Left renal pelvis (tissue), 4 donors: ENCODE measurements around the gene CETP. TPM values are rescaled to one million over a fixed set of nuclear protein-coding genes. Genes with fewer than 3 reads are reported as not detected.
"Not testable (repeated sequence)": the region's sequence is repeated elsewhere in the genome, so short reads cannot be mapped to it uniquely, and the experiment has no call there.

Experiments
- DNase-seq, 4 donors: peaks; one replicate each; pipeline ENCODE4 v3.0.0-alpha.2; 2013; ENCODE audit warnings: low read depth in 4 of 4, low spot score in 3 of 4
- polyA plus RNA-seq, 4 donors: library from polyadenylated mRNA; unstranded; fragments of 120-200 nt; gene quantifications; one replicate each; pipeline ENCODE4 v1.2.1, GENCODE V29; 2013; ENCODE audit not compliant: insufficient read length in 4 of 4

Gene CETP
- polyA plus RNA-seq, 4 donors: 7.3 to 13.4 (median 11.4) TPM

DNA sequence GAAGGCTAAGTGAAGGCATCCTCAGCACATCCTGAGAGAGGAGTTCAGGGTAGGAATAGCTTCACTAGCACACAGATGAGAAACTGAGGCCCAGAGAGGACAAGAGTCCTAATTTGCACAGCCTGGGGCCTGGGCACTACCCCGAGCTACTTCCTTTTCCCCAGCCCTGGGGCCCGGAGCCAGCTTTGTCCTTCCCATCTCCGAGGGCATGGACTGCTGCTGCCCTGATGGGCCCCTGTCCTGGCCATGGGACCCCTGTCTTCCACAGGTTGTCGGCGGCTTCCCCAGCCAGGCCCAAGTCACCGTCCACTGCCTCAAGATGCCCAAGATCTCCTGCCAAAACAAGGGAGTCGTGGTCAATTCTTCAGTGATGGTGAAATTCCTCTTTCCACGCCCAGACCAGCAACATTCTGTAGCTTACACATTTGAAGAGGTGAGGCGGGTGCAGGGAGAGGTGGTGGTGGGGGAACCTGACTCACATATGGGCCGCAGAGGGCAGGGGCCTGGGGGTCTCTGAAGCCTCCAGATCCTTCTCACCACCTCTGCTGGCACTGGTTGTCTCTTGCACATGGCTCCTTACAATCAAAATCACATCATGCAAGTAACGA lies 16.2 kb downstream of the CETP start:
- no peak for DNase-seq

GRCh38 chr16:56980201-56980535 lies 18.4 kb downstream of the CETP start:
- no peak for DNase-seq

- no peak for DNase-seq
These were observed 19.3 kb downstream of the CETP start for GRCh38 chr16:56980792-56981724.

DNA sequence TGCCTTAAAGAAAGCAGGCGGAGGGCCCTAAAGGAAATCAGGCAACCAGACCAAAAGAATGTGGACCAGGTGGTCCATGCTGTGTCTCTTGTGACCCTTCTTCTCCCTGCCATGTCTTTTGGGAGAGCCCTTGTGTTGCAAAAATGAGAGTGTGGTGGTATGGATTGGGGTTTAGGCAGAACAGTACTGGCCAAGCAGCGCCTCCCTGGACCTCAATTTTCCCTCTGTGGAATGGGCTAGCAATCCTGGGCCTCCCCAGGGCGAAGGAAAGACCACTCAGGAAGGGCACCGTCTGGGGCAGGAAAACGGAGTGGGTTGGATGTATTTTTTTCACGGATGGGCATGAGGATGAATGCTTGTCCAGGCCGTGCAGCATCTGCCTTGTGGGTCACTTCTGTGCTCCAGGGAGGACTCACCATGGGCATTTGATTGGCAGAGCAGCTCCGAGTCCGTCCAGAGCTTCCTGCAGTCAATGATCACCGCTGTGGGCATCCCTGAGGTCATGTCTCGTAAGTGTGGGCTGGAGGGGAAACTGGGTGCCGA lies 20.1 kb downstream of the CETP start:
- no peak for DNase-seq

DNA sequence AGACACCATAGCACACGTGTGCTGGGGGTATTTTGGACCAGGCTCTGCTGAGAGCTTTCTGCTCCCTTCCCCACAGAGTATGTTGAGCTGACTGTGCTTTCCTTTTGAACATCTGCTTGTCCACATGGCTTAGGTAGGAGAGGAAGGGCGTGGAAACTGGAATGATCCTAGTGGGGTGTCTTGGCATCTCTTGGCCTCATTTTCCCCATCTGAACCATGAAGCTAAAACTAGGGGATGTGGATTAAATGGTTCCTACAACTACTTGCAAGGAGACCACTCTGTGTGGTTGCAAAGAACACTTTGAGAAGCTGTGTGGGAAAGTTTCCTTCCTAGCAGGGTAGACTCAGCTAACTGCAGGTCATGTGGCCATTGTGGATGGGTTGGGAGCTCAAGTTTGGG lies 20.9 kb downstream of the CETP start:
- DNase-seq: no peak

- DNase-seq: no peak
These were observed 21.5 kb downstream of the CETP start for GRCh38 chr16:56983211-56983751.

DNA sequence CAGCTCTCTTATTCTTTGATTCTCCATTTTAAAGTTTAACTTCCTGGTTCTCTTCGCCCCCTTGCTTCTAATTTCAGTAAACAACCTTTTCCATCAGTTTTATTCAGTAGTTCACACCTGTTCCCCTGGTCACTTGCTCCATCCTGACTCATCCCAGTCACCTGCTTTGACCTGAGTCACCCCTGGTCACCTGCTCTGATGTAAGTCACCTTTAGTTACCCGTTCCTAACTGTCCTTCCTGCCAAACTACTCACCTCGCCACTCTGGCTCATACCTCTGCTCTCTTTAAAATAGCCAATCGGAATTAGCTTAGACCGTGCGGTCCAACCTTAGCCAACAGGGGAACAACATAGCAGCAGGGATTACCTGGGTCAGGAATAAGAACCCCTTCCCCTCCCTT lies 22.9 kb downstream of the CETP start:
- no peak for DNase-seq

GRCh38 chr16:56985288-56985961 lies 23.7 kb downstream of the CETP start:
- no peak for DNase-seq

DNA sequence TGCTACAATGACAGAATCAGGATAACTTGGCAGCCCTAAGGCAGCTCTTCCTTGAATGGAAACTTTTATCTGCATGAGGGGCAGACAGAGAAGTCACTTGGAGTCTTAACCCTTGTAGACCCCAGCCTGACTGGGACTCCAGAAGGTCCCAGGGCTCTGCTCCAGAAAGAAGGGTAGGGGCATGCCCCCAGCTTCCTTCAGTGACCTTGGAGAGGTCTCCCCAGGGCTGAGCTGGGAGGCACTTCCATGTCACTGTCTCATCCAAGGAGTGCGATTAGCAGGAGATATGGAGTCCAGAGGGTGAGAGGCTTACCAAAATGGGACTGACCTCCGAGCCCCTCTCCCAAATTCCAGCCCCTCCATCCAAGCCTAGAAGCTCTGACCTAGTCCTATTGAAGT lies 24.2 kb downstream of the CETP start:
- DNase-seq: no peak

DNA sequence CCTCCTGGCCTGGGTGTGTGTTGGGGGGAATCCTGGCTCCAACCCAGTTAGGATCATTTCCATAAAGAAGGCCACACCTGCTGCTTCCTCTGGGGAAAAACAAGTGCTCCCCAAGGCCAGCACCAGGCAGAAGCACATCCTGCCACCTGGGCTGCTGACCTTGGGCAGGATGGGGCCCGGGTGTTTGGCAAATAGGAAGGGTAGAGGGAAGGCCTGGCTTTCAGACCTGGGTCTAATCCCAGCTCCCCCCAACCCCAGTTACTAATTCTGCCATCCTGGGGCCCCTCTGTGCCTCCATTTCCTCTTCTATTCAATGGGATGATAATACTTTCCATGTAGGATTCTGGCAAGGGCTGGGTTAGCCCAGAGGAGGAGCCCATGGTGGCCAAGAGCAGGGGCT lies 24.6 kb downstream of the CETP start:
- DNase-seq: no peak

DNA sequence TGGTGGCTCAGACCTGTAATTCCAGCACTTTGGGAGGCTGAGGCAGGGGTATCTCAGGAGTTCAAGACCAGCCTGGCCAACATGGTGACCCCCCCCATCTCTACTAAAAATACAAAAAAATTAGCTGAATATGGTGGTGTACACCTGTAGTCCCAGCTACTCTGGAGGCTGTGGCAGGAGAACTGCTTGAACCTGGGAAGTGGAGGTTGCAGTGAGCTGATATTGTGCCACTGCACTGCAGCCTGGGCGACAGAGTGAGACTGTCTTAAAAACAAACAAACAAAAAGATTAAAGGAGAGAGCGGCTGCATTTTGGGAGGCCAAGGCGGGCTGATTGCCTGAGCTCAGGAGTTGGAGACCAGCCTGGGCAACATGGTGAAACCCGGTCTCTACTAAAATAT lies 25.2 kb downstream of the CETP start:
- DNase-seq: not testable (repeated sequence)

DNA sequence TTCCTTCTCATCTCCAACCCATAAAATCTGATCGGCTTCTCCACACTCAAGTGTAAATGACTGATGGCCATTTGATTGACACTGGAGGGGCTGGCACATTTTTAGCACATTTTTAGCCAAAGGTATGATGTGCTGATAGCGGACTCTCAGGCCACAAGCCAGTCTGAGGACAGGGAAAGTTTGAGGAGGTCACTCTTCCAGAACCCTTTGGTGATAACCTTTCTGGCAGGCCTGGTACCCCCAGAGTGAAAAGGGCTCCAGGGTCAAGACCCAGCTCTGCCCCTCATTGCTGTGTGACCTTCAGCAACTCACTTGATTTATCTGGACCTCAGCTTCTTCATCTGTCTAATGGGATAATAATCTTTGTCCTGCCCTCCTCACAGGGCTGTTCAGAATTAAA lies 25.9 kb downstream of the CETP start:
- DNase-seq: no peak

DNA sequence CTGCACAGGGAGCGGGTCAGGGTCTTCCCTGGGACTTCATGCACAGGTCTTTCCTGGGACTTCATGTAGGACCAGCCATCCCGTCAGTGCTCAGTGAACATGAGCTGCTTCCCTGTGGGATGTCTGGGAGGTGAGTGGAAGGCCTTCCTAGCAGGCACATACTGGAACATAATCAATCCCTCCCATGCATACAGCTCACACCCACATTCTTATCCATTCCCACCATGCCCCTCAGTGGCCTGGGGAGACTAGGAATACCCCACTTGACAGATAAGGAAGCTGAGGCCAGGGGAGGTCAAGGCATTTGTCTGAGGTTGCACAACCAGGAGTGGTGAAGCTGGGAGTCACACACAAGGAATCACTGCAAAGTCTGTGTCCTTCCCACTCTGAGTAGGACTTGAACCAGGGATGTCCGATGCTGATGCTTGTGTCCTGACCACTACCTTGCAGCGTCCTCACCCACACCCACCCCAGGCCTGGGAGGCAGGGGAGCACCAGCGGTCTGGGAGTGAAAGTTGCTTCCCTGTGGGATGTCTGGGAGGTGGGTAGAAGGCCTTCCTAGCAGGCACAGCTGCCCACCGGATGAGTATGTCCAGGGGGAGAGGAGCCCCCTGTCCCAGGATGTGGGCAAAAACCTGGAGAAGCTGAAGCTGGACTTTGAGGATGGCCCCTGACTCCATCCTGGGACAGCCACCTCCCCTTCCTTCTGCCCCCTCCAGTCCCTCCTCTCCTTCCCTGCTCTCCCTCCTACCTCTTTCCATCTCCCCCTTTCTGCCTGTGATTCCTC lies 26.6 kb downstream of the CETP start:
- no peak for DNase-seq

GRCh38 chr16:56988948-56989945 lies 27.5 kb downstream of the CETP start, which contains the start of gene NLRC5:
NLRC5 (plus strand) TSS chr16:56989557; CDS start chr16:57020713, 31,156 bp downstream.
- peak; percentile 27 to 64 (median 51) for DNase-seq

DNA sequence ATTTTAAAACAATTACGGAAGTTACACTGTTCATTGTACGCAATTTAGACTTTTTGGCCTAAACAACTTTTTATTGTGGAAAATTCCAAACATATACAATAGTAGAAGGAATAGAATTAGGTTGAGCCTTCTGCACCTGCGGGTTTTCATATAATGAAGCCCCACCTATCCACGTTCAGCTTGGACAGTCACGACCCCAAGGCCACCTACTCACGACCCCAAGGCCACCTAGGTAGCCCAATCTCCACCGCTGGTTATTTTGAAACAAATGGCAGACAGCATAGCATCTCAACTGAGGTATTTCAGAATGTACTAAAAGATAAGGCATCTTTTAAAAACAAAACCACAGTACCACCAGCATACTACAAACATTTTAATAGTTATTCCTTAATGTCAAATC lies 28.2 kb downstream of the CETP start:
- DNase-seq: no peak

DNA sequence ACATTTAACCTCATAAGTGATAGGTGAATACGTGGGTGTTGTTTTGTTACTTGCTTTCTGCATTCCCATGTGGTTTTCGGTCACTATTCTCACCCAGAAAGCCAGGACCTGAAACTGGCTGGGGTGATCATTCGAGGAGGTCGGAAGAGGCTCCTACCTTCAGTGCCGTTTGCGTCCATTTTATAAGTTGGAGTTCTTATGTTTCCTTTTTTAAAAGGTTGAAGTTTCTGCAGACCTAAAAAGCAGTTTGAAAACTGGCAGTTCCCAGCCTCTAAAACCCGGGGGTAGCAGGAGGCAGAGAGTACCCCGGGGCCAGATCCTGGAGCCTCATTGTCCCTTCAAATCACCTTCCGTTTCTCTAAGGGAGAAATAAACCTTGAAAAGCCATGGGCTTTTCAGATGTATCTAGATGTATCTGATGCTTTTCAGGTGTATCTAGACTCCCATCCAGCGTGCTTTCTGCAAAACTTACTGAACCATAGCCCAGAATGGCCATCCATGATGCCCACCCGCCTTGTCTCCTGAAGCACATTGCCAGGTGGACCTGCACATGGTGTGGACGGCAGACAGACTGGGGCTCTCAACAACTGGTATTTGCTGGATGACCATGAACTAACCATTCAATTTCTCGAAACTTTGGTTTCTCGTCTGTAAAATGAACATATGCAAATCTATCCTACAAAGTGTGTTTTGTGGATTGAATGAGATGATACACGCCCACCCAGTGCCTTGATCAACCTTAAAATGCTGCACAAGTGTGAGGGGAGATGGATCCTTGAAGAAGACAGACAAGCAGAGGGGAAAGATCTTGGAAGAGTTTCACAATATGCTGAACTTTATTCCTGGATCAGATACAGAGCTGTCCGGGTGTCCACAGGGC lies 28.9 kb downstream of the CETP start:
- DNase-seq: no peak

GRCh38 chr16:56992431-56992830 lies 30.7 kb downstream of the CETP start:
- not testable (repeated sequence) for DNase-seq

GRCh38 chr16:56993204-56993603 lies 31.5 kb downstream of the CETP start:
- no peak for DNase-seq
